Transverse colon (tissue), 4 donors: ENCODE results near the gene SLC30A9.

Experiments used
- CTCF ChIP-seq, 5 experiments: fragments of 200-600 bp in 3 of 5; fragments of 450-650 bp in 2 of 5; sonication (generic) in 3 of 5; IDR thresholded peaks; 1 replicate in 2 of 5; 2 replicates in 3 of 5; pipeline ENCODE4 v1.5.1; 2016 to 2017; ENCODE audit warnings: antibody characterized with exemption in 5 of 5, inconsistent platforms in 3 of 5, mild to moderate bottlenecking in 2 of 5, moderate library complexity in 1 of 5
- POLR2A ChIP-seq: fragments of 450-650 bp; IDR thresholded peaks from one replicate; pipeline ENCODE4 v1.6.1; 2016; ENCODE audit warnings: antibody characterized with exemption, mild to moderate bottlenecking, moderate library complexity
- POLR2AphosphoS5 ChIP-seq, 3 donors: sonication (generic); formaldehyde crosslinking; IDR thresholded peaks; one replicate each; pipeline ENCODE4 v1.6.1; 2016; ENCODE audit warnings: antibody characterized with exemption in 3 of 3

DNA sequence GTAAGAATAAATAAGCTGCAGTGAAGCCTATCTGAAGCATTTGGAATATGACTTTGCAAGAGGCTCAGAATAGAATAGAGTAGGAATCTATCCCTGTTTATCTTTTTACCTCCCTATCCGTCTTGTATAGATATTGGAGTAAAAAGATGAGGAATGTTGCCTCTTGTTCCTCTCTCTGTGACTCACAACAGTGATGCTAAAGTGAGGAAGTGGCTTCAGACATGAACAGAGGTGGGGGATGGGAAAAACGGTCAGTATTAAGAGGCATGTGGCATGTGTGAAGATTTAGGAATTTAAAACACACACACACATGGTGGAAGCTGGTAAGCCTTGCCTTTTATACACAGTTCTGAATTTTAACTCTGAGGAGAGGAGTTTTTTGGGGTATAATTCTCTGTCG lies 12.6 kb upstream of the SLC30A9 start:
- TF ChIP-seq POLR2A: no peak
- no peak for TF ChIP-seq CTCF (IDR thresholded peaks at IDR 0.05)
- no peak for TF ChIP-seq POLR2AphosphoS5 (IDR thresholded peaks at IDR 0.05)
